Measurements from ENCODE around the gene WDR4.

DNA sequence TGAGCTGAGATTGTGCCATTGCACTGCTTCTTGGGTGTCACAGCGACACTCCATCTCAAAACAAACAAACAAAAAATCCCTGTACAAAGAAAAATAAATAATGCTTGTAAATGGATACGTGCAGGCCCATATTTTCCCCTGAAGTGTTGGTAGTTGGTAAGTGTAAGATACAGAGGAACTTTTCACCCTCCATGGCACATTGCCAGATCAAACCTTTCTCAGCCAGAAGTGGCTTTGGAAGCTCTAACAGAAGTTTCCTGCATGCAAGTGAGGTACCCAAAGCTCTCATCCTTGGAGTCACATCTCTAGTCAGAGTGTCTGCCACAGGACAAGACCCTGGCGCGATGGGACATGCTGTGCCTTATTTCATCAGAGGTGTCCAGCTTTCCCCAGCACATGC is 21.1 kb upstream of the WDR4 start:
- TF ChIP-seq, protein P1, sequence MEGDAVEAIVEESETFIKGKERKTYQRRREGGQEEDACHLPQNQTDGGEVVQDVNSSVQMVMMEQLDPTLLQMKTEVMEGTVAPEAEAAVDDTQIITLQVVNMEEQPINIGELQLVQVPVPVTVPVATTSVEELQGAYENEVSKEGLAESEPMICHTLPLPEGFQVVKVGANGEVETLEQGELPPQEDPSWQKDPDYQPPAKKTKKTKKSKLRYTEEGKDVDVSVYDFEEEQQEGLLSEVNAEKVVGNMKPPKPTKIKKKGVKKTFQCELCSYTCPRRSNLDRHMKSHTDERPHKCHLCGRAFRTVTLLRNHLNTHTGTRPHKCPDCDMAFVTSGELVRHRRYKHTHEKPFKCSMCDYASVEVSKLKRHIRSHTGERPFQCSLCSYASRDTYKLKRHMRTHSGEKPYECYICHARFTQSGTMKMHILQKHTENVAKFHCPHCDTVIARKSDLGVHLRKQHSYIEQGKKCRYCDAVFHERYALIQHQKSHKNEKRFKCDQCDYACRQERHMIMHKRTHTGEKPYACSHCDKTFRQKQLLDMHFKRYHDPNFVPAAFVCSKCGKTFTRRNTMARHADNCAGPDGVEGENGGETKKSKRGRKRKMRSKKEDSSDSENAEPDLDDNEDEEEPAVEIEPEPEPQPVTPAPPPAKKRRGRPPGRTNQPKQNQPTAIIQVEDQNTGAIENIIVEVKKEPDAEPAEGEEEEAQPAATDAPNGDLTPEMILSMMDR (IDR thresholded peaks at IDR 0.05), result no peak
- no peak for TF ChIP-seq POLR2A (IDR thresholded peaks at IDR 0.05)
